ENCODE results near the gene GAREM2. TPM values are rescaled to one million over a fixed set of nuclear protein-coding genes. Genes with fewer than 3 reads are reported as not detected.

The GAREM2 gene
- 10.4 and 12.1 TPM in 2 replicates for total RNA-seq
- long read RNA-seq, partial matches to known transcripts, result 0 of 1 reads
- long read RNA-seq, other reads (novel, unspliced or antisense), result 1 of 1 reads

DNA sequence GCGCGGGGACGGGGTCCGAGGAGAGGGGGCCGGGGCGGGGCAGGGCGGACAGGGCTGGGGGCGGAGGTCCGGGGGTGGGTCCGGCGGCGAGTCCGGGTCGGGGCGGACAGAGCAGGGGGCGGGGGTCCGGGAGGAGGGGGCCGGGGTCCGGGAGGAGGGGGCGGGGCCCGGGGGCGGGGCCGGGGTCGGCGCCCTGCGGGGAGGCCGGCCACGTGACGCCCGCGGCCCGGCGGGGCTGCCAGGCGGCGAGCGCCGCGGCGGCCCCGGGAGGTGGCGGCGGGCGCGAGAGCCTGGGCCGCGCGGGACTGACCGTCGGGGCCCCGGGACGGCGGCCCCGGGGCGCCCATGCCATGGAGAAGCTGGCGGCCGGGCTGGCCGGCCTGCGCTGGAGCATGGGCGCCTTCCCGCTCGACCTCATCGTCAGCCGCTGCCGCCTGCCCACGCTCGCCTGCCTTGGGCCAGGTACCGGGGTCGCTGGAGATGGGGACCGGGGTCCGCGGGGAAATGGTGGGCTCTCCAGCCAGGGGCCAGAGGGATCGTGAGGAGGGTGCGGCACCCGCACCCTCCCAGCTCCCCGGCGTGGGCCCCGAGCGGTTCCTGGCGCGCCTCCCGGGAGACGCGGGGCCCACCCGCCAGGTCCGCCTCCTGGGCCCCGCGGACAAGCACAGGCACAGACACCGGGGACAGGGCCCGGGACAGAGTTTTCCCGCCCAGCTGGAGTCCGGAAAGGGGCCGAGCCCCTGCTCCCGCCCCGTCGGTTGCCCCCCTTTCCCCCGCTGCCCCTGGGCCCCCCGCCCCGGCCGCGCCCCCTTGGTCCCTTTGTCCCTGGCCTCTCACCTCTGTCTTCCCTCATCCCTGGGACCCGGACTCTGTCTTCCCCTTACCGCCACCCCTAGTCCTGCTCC lies at the start of gene GAREM2:
Gene GAREM2 (plus strand): TSS at position 218 of the 905 bp plus-strand sequence. CDS start 133 bp downstream, at position 351.
- Mint-ChIP-seq H3K27me3 (peaks cover 47% of the 10 kb centered on the region), H3K4me1 (ENCODE audit: low read depth) (peaks cover 6% of the 10 kb centered on the region), H3K4me3 (ENCODE audit: low read depth) (peak within 1 kb of the TSS; percentile 78), H3K36me3 (ENCODE audit: insufficient read depth) (peaks cover 1% of the 10 kb centered on the region), H3K9me3 (ENCODE audit: low read depth) (no peaks in the 10 kb centered on the region), H3K27ac (peak within 1 kb of the TSS; percentile 87)
- TF ChIP-seq, protein P1, sequence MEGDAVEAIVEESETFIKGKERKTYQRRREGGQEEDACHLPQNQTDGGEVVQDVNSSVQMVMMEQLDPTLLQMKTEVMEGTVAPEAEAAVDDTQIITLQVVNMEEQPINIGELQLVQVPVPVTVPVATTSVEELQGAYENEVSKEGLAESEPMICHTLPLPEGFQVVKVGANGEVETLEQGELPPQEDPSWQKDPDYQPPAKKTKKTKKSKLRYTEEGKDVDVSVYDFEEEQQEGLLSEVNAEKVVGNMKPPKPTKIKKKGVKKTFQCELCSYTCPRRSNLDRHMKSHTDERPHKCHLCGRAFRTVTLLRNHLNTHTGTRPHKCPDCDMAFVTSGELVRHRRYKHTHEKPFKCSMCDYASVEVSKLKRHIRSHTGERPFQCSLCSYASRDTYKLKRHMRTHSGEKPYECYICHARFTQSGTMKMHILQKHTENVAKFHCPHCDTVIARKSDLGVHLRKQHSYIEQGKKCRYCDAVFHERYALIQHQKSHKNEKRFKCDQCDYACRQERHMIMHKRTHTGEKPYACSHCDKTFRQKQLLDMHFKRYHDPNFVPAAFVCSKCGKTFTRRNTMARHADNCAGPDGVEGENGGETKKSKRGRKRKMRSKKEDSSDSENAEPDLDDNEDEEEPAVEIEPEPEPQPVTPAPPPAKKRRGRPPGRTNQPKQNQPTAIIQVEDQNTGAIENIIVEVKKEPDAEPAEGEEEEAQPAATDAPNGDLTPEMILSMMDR (IDR thresholded peaks at IDR 0.05; ENCODE audit: unreplicated experiment), result no peak
- no peak for DNase-seq (ENCODE audit: low spot score, unreplicated experiment)

DNA sequence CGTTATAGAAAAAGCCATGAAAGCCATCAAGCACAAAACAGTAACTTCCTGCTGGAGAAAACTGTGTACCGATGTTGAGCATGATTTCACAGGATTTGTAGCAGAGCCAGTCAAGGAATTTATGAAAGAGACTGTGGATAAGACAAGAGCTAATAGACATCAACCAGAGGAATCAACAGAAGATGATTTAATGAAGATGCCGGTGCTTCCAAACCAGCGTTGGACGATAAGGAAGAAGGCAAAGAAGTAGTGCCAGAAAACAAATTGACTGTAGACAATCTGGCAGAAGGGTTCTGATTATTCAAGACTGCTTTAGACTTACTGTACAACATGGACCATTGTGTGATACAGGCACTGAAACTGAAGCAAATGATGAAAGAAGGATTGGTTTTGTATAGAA lies 49.5 kb upstream of the GAREM2 start:
- Mint-ChIP-seq H3K36me3 (ENCODE audit: insufficient read depth) (peaks cover 5% of the 10 kb centered on the region), H3K9me3 (ENCODE audit: low read depth) (no peaks in the 10 kb centered on the region), H3K27me3 (no peaks in the 10 kb centered on the region), H3K4me3 (ENCODE audit: low read depth) (no peak overlapping the region), H3K27ac (peak overlapping the region; percentile 23), H3K4me1 (ENCODE audit: low read depth) (no peaks in the 10 kb centered on the region)
- no peak for DNase-seq (ENCODE audit: low spot score, unreplicated experiment)
- TF ChIP-seq, protein P1 (IDR thresholded peaks at IDR 0.05; ENCODE audit: unreplicated experiment), result no peak

DNA sequence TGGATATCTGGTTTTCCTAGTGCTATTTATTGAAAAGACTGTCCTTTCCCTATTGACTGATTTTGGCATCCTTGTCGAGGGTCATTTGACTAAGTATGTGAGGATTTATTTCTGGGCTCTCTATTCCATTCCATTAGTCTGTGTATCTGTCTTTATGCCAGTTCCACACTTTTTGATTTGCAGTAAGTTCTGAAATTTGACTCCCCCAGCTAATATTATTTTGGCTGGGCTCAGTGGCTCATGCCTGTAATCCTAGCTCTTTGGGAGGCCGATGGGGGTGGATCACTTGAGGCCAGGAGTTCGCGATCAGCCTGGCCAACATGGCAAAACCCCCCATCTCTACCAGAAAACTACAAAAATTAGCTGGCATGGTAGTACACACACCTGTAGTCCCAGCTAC lies 46.8 kb upstream of the GAREM2 start:
- no peak for DNase-seq (ENCODE audit: low spot score, unreplicated experiment)
- H3K36me3 Mint-ChIP-seq (ENCODE audit: insufficient read depth), result peaks cover 9% of the 10 kb centered on the region
- no peaks in the 10 kb centered on the region for H3K4me1 Mint-ChIP-seq (ENCODE audit: low read depth)
- TF ChIP-seq, protein P1 (IDR thresholded peaks at IDR 0.05; ENCODE audit: unreplicated experiment), result no peak
- H3K4me3 Mint-ChIP-seq (ENCODE audit: low read depth), result no peak overlapping the region
- no peaks in the 10 kb centered on the region for H3K9me3 Mint-ChIP-seq (ENCODE audit: low read depth)
- no peaks in the 10 kb centered on the region for H3K27me3 Mint-ChIP-seq
- peak overlapping the region; percentile 59 for H3K27ac Mint-ChIP-seq

DNA sequence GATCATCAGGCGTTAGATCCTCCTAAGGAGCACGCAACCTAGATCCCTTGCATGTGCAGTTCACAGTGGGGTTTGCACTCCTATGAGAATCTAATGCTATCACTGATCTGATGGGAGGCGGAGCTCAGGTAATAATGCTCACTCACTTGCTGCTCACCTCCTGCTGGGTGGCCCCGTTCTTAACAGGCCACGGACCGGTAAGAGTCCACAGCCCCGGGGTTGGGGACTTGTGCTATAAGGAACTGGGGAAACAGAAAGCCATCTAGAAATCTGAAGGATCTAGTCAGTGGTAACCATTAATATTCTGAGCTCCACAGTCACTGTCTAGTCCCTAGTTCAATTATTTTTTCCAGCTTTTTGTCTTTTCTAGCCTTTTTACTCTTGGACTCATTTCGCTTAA lies 44.7 kb upstream of the GAREM2 start:
- Mint-ChIP-seq H3K36me3 (ENCODE audit: insufficient read depth) (peaks cover 7% of the 10 kb centered on the region), H3K9me3 (ENCODE audit: low read depth) (no peaks in the 10 kb centered on the region), H3K27ac (no peak overlapping the region), H3K4me3 (ENCODE audit: low read depth) (no peak overlapping the region), H3K4me1 (ENCODE audit: low read depth) (no peaks in the 10 kb centered on the region), H3K27me3 (no peaks in the 10 kb centered on the region)
- DNase-seq (ENCODE audit: low spot score, unreplicated experiment), result no peak
- TF ChIP-seq, protein P1 (IDR thresholded peaks at IDR 0.05; ENCODE audit: unreplicated experiment), result no peak

DNA sequence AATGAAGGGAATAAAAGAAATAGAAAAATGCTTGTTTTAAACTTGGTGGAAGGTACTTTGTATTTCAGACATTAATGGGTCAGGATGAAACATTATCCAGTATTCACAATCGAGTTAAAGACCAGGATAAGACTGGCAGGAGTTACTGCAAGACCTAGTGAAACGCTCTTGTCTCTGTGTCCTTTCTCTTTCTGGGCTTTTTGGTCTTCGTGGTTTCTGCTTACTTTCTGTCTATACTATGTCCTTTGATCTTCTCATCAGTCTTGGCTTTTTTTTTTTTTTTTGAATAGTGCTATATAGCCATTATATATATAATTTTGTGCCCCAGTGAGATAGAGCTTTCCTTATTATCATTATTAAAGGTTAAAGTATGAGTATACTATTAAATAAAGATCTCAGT lies 42.1 kb upstream of the GAREM2 start:
- Mint-ChIP-seq H3K27me3 (no peaks in the 10 kb centered on the region), H3K36me3 (ENCODE audit: insufficient read depth) (peaks cover 7% of the 10 kb centered on the region), H3K4me1 (ENCODE audit: low read depth) (no peaks in the 10 kb centered on the region), H3K27ac (no peak overlapping the region), H3K4me3 (ENCODE audit: low read depth) (no peak overlapping the region), H3K9me3 (ENCODE audit: low read depth) (no peaks in the 10 kb centered on the region)
- TF ChIP-seq, protein P1 (IDR thresholded peaks at IDR 0.05; ENCODE audit: unreplicated experiment), result no peak
- no peak for DNase-seq (ENCODE audit: low spot score, unreplicated experiment)
